GM10266 (cell line): ENCODE data around the gene HMX3.

Experiments used
- DNase-seq: peaks from one replicate; pipeline ENCODE4 v3.0.0; 2012; ENCODE audit errors: extremely low spot score
- TF ChIP-seq, protein P1 (sequence below): IDR thresholded peaks from 2 replicates; pipeline ENCODE4 v1.5.1; 2012; ENCODE audit warnings: mild to moderate bottlenecking, low read depth; ENCODE audit not compliant: control insufficient read depth, insufficient read depth; ENCODE audit errors: missing control alignments

Gene HMX3

DNA sequence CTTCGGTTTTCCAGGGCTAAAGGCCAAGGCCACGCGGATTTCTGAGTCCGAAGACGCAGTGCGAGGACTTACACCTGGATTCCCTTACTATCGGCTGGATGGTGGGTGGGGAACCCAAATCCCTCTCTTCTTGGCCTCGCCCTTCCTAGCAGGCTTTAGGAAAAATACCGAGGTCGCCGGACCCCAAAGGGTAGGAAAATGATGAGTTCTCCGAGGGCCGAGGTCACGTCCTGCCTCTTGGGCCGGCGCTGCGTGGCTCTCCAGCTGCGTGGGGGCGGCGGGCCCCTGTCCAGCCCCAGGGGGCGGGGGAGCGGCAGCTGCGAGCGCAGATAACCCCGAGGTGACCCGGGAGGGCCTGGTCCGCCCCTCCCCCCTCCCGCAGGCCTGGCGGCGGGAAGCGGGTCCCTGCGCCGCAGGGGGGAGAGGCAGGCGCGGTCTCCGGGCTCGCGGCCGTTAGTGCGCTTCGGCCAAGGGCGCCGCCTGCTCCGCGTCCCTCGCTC lies 805 bp upstream of the HMX3 start:
- TF ChIP-seq, protein P1, sequence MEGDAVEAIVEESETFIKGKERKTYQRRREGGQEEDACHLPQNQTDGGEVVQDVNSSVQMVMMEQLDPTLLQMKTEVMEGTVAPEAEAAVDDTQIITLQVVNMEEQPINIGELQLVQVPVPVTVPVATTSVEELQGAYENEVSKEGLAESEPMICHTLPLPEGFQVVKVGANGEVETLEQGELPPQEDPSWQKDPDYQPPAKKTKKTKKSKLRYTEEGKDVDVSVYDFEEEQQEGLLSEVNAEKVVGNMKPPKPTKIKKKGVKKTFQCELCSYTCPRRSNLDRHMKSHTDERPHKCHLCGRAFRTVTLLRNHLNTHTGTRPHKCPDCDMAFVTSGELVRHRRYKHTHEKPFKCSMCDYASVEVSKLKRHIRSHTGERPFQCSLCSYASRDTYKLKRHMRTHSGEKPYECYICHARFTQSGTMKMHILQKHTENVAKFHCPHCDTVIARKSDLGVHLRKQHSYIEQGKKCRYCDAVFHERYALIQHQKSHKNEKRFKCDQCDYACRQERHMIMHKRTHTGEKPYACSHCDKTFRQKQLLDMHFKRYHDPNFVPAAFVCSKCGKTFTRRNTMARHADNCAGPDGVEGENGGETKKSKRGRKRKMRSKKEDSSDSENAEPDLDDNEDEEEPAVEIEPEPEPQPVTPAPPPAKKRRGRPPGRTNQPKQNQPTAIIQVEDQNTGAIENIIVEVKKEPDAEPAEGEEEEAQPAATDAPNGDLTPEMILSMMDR, result no peak
- DNase-seq, result peak; percentile 62

DNA sequence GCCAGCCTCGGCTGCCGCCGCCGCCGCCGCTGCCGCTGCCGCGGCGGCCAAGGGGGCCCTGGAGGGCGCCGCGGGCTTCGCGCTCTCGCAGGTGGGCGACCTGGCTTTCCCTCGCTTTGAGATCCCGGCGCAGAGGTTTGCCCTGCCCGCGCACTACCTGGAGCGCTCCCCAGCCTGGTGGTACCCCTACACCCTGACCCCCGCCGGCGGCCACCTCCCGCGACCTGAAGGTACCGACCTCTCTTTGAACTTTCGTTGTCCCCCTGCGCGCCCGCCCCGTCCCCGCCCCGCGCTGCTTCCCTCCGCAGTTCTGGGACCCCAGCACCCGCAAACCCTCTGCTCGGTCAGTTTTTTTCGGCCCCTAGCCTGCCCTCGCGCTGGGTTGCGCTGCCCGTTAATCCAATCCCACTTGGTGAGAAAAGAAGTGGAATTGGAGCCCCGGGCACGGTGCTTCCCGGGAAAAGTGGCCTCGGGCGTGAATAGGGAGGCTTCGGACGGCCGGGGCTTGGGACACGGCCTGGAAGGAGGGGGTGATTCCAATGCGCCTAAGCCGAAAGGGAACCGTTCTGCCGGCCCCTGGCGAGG lies 543 bp downstream of the HMX3 start:
- DNase-seq, result no peak
- TF ChIP-seq, protein P1, result no peak

DNA sequence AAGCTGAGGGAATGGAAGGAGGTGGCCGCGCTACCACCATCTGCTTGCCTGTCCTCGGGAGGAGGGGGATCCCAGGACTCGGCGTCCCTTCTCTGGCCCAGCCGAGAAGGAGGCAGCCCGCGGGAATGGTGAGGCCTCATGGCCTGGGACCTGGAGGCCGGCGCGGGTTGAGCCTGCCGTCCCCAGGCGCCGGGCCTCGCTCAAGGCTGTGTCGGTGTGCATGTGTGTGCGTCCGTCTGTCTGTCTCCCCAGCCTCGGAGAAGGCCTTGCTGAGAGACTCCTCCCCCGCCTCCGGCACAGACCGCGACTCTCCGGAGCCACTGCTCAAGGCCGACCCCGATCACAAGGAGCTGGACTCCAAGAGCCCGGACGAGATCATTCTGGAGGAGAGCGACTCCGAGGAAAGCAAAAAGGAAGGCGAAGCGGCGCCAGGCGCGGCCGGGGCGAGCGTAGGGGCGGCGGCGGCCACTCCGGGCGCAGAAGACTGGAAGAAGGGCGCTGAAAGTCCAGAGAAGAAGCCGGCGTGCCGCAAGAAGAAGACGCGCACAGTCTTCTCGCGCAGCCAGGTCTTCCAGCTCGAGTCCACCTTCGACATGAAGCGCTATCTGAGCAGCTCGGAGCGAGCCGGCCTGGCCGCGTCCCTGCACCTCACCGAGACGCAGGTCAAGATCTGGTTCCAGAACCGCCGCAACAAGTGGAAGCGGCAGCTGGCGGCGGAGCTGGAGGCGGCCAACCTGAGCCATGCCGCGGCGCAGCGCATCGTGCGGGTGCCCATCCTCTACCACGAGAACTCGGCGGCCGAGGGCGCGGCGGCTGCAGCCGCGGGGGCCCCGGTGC lies 1.3 kb downstream of the HMX3 start:
- TF ChIP-seq, protein P1, result no peak
- DNase-seq, result peak; percentile 72

DNA sequence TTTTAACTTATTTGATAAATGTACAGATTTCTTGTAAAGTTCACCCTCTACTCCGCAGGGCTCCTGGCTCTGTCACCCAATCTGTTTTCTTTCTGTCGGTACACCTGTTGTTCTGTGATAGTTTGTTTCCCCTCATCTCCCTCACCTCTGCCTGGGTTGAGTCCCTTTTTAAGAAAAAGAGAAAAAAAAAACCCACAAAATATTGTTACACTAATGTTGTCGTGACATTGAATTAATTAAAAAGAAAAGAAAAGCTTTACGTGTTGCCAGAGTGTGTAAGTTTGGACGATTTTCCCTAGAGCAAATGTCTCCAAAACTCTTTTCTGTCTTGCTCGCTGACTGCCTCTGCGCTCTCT lies 3.4 kb downstream of the HMX3 start:
- TF ChIP-seq, protein P1, result no peak

DNA sequence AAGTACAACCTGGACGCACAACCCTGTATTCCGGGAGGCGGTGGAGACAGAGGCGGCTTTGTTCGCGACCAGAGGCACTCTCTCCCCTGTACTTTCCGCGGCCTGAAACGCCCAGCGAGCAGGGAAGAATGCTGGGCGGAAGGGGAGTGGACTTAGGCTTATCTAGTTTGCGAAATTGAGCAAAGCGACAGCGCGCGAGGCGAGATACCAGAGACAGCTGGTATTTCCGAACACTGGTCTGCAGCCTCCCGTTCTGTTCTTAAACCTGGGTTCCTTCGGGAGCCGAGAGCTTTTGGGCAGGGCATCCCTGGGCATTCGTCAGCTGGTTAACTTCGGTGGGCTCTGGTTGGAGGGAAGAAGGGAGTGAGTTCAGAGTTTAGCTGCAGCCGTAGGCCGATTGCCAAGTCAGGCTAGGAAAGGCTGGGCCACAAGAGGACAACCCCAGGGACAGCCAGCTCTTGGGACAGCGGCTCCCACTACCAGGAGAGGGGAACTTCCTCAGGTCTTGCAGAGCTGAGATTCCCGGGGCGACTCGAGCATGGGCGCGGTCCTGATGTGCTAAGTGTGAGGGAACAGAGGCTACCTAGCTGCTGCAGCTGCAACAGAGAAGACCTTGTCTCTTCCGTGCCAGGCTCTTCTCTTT lies 3.9 kb downstream of the HMX3 start:
- peak; percentile 57 for DNase-seq

More for the DNA sequence above, 3.4 kb downstream of the HMX3 start:
- no peak for DNase-seq

DNA sequence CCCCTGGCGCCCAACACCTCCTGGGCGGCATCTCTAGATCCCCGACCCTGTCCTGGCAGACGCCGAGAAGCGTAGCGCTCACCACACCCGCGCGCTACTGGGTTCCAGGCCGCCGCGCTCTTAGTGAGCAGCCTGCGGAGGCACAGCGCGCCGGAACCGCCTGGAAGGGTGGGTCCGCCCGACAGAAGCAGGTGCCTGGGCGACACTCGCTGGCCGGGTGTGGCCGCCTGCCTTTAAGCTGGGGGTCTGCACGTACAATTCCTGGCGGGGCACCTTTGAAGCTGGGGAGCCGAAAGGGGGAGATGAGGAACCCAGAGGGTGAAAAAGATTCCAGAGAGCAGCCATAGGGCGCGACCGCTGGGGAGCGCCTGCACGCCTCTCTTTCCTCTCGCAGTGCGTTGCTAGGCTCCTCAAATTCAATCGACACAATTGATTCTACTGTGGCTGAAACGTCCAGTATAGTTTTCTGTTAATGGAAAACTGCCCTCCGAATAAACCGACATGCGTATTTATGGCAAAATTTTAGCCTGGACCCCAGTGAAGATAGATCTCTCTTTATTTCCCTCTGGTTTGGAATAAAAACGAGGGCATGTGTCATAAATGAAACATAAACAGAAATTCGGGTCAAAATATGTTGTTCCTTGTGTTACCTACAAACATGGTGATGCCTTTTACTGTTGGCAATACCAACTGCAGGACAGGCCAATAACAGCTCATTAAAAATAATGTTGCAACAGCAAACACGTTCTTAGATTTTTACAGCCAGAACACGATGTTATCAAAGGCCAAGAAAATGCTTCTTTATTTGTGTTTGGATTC lies 4.6 kb downstream of the HMX3 start:
- DNase-seq, result peak; percentile 55
- TF ChIP-seq, protein P1, result peak; percentile 39

More for the DNA sequence above, 3.9 kb downstream of the HMX3 start:
- TF ChIP-seq, protein P1, result no peak
